IPS-18a (cell line): ENCODE results near the gene LCMT2.

ENCODE experiments used
- H3K27ac ChIP-seq: one replicate; pipeline ENCODE4 v1.5.1; 2013; ENCODE audit warnings: low read length
- H3K27me3 ChIP-seq: one replicate; pipeline ENCODE4 v1.6.1; 2013; ENCODE audit warnings: mild to moderate bottlenecking, low read length; ENCODE audit not compliant: control insufficient read depth, insufficient read depth
- H3K36me3 ChIP-seq: one replicate; pipeline ENCODE4 v1.6.1; 2013; ENCODE audit warnings: low read depth, low read length; ENCODE audit not compliant: control insufficient read depth
- H3K4me1 ChIP-seq: one replicate; pipeline ENCODE4 v1.6.1; 2013; ENCODE audit warnings: low read depth, low read length; ENCODE audit not compliant: control insufficient read depth
- H3K4me3 ChIP-seq: one replicate; pipeline ENCODE4 v1.5.1; 2013; ENCODE audit warnings: low read length
- H3K9ac ChIP-seq: one replicate; pipeline ENCODE4 v1.6.1; 2013; ENCODE audit warnings: mild to moderate bottlenecking, low read length, moderate library complexity
- H3K9me3 ChIP-seq: one replicate; pipeline ENCODE4 v1.6.1; 2013; ENCODE audit warnings: low read depth, low read length; ENCODE audit not compliant: control insufficient read depth

LCMT2 gene

GRCh38 chr15:43346305-43346704 is 15.9 kb upstream of the LCMT2 start:
- H3K36me3 ChIP-seq: peaks cover 15% of the 10 kb centered on the region
- H3K27ac ChIP-seq: no peak overlapping the region
- no peaks in the 10 kb centered on the region for H3K9me3 ChIP-seq
- no peak overlapping the region for H3K4me3 ChIP-seq
- H3K27me3 ChIP-seq: no peaks in the 10 kb centered on the region
- H3K4me1 ChIP-seq: no peaks in the 10 kb centered on the region
- H3K9ac ChIP-seq: no peak overlapping the region

- peak overlapping the region; percentile 80 for H3K9ac ChIP-seq
- no peak overlapping the region for H3K27ac ChIP-seq
- peaks cover 7% of the 10 kb centered on the region for H3K36me3 ChIP-seq
- peak overlapping the region; percentile 90 for H3K4me3 ChIP-seq
- no peaks in the 10 kb centered on the region for H3K27me3 ChIP-seq
- H3K9me3 ChIP-seq: no peaks in the 10 kb centered on the region
- peaks cover 9% of the 10 kb centered on the region for H3K4me1 ChIP-seq
These were observed 361 bp upstream of the LCMT2 start for GRCh38 chr15:43330780-43331087.

GRCh38 chr15:43329217-43329959 is 985 bp downstream of the LCMT2 start:
- H3K36me3 ChIP-seq: peaks cover 6% of the 10 kb centered on the region
- peak overlapping the region; percentile 90 for H3K4me3 ChIP-seq
- peaks cover 9% of the 10 kb centered on the region for H3K4me1 ChIP-seq
- H3K9me3 ChIP-seq: no peaks in the 10 kb centered on the region
- H3K9ac ChIP-seq: peak overlapping the region; percentile 80
- no peak overlapping the region for H3K27ac ChIP-seq
- no peaks in the 10 kb centered on the region for H3K27me3 ChIP-seq

DNA sequence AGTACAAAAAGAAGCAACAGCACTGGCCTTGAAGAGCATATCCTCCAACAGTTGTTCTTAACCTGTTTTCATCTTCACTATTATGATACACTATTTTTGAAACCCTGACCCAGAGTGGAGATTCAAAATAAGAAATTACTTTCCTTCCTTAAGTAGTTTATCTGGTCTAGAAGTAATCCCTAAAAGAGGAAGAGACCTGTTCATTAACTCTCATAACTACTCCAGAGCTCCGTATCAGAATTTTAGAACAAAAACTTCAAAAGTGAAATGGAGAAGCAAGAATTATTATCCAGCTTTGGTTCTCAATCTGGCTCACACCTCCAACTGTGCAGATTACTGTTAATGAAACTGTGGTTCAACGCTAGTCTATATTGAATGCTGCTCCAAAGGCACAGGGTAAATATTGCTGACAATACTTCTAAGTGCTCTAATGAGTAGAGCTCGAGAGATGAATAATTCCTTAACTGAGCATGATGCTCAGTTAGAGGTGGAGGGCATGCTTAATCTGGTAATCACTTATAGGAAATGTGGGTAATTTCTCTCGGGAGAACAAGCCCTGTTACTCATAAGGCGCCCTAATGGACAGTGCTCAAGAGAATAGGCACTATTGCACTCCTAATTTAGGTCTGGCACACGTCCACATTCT is 5.2 kb downstream of the LCMT2 start:
- no peak overlapping the region for H3K27ac ChIP-seq
- H3K4me3 ChIP-seq: no peak overlapping the region
- no peak overlapping the region for H3K9ac ChIP-seq
- H3K9me3 ChIP-seq: no peaks in the 10 kb centered on the region
- no peaks in the 10 kb centered on the region for H3K27me3 ChIP-seq
- peaks cover 6% of the 10 kb centered on the region for H3K36me3 ChIP-seq
- H3K4me1 ChIP-seq: peaks cover 6% of the 10 kb centered on the region

GRCh38 chr15:43318990-43319771 is 11.2 kb downstream of the LCMT2 start:
- no peaks in the 10 kb centered on the region for H3K36me3 ChIP-seq
- no peak overlapping the region for H3K27ac ChIP-seq
- H3K4me1 ChIP-seq: no peaks in the 10 kb centered on the region
- H3K27me3 ChIP-seq: no peaks in the 10 kb centered on the region
- H3K4me3 ChIP-seq: no peak overlapping the region
- no peaks in the 10 kb centered on the region for H3K9me3 ChIP-seq
- no peak overlapping the region for H3K9ac ChIP-seq

- Histone ChIP-seq H3K4me1 (no peaks in the 10 kb centered on the region), H3K36me3 (no peaks in the 10 kb centered on the region), H3K4me3 (no peak overlapping the region), H3K9me3 (no peaks in the 10 kb centered on the region), H3K27me3 (no peaks in the 10 kb centered on the region), H3K27ac (no peak overlapping the region), H3K9ac (no peak overlapping the region)
These were observed 12.7 kb downstream of the LCMT2 start for GRCh38 chr15:43317566-43318184.

DNA sequence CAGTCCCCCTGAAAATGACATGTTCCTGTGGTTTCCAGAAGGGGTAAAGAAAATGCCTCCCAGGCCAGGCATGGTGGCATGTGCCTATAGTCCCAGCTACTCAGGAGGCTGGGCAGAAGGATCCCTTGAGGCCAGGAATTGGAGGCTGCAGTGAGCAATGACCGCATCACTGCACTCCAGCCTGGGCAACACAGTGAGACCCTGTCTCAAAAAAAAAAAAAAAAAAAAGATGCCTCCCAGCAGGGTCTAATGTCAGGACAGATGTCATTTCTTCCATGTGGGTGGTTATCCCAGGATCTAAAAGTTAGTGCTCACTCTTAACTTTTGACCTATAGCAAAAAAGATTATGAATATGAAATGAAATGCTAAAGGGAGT is 13.4 kb downstream of the LCMT2 start:
- Histone ChIP-seq H3K36me3 (no peaks in the 10 kb centered on the region), H3K9ac (no peak overlapping the region), H3K4me3 (no peak overlapping the region), H3K9me3 (no peaks in the 10 kb centered on the region), H3K4me1 (no peaks in the 10 kb centered on the region), H3K27ac (no peak overlapping the region), H3K27me3 (no peaks in the 10 kb centered on the region)

DNA sequence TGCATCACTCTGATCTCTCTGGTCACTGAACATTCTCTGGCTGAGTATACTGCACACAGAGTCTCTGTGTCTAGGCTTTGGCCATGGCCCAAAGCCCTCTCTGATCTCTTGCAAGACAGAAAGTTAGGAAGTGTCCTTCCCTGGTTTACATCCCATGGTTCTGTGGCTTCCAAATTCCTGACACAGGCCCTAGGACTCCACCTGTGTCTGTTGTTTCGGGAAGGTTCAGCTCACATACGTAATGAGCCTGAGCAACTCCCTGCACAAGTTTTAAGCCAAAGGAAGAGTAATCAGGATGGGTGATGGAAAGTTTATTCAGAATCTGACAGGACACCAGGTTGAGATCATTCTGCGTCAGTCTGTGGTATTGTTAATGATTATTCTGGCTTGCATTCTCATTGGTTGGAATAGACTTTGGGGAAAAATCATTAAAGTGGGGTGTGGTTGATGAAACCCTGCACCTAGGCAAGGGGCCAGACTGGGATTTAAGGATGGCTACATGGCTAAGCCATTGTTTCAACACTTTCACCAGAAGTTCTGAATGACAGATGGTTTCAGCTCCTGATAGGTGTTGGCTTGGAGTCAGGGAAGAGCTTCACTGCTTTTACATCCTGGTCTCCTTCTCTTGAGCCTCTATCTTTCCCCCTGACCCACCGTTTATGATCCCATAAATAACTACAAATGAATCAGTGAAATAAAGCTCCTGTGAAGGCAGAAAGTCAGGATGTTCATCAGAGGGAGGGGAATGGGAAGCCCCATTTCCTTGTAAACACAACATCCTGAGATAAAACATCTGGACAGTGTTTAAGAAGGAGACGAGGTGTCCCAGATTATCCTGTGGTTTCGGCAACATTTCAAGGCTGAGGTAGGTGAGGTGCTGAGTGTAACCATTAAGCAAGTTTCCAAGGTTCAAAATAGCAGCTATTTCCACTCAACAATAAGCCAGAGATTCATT is 14.1 kb downstream of the LCMT2 start:
- H3K27me3 ChIP-seq: no peaks in the 10 kb centered on the region
- no peaks in the 10 kb centered on the region for H3K4me1 ChIP-seq
- H3K27ac ChIP-seq: no peak overlapping the region
- no peak overlapping the region for H3K9ac ChIP-seq
- no peaks in the 10 kb centered on the region for H3K36me3 ChIP-seq
- H3K4me3 ChIP-seq: no peak overlapping the region
- no peaks in the 10 kb centered on the region for H3K9me3 ChIP-seq

- Histone ChIP-seq H3K9ac (no peak overlapping the region), H3K4me3 (no peak overlapping the region), H3K4me1 (no peaks in the 10 kb centered on the region), H3K9me3 (no peaks in the 10 kb centered on the region), H3K27ac (no peak overlapping the region), H3K27me3 (no peaks in the 10 kb centered on the region), H3K36me3 (no peaks in the 10 kb centered on the region)
These were observed 16.2 kb downstream of the LCMT2 start for GRCh38 chr15:43314171-43314570.

DNA sequence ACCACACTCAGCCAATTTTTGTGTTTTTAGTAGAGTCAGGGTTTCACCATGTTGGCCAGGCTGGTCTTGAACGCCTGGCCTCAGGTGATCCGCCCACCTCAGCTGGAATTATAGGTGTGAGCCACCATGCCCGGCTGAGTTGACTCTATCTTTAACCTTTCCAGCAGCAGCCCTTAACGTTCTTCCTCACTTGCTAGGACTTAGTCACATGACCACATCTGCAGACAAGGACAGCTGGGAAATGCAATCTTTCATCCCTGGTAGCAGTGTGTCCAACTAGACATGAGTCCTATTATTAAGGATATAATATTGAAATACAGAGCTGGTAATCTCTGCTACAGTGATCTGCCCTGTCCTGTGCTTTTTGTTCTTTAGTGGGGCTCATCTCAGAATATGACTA is 18.0 kb downstream of the LCMT2 start:
- Histone ChIP-seq H3K36me3 (no peaks in the 10 kb centered on the region), H3K9me3 (no peaks in the 10 kb centered on the region), H3K4me3 (no peak overlapping the region), H3K27ac (no peak overlapping the region), H3K9ac (no peak overlapping the region), H3K4me1 (no peaks in the 10 kb centered on the region), H3K27me3 (no peaks in the 10 kb centered on the region)
